PFSK-1 (cell line): ENCODE measurements around the gene GPSM1.

ENCODE experiments used
- FOXP2 ChIP-seq: optimal IDR thresholded peaks from 2 replicates; pipeline ENCODE3; 2011; ENCODE audit warnings: borderline replicate concordance, control low read depth, inconsistent platforms; ENCODE audit not compliant: insufficient read depth; ENCODE audit errors: extremely low read length, extremely low read depth
- POLR2AphosphoS5 ChIP-seq: IDR thresholded peaks from 2 replicates; pipeline ENCODE4 v1.6.1; 2012; ENCODE audit warnings: low read depth, mild to moderate bottlenecking, control low read depth, low read length, moderate library complexity
- SIN3A ChIP-seq: IDR thresholded peaks from 2 replicates; pipeline ENCODE4 v1.6.1; 2012; ENCODE audit warnings: mild to moderate bottlenecking, low read length, moderate library complexity, borderline replicate concordance; ENCODE audit not compliant: insufficient read depth
- TAF1 ChIP-seq: IDR thresholded peaks from 2 replicates; pipeline ENCODE4 v1.6.1; 2012; ENCODE audit warnings: low read length, control low read depth, borderline replicate concordance; ENCODE audit not compliant: insufficient read depth
- TF ChIP-seq, protein P1 (sequence below), 2 experiments: IDR thresholded peaks; 2 replicates each; pipeline versions ENCODE4 v1.6.1 to v1.8.0; 2011 to 2012; ENCODE audit warnings: low read depth in 2 of 2, low read length in 2 of 2, control low read depth in 1 of 2, inconsistent platforms in 1 of 2, mild to moderate bottlenecking in 1 of 2, moderate library complexity in 1 of 2; ENCODE audit not compliant: insufficient read depth in 1 of 2

GPSM1 gene

DNA sequence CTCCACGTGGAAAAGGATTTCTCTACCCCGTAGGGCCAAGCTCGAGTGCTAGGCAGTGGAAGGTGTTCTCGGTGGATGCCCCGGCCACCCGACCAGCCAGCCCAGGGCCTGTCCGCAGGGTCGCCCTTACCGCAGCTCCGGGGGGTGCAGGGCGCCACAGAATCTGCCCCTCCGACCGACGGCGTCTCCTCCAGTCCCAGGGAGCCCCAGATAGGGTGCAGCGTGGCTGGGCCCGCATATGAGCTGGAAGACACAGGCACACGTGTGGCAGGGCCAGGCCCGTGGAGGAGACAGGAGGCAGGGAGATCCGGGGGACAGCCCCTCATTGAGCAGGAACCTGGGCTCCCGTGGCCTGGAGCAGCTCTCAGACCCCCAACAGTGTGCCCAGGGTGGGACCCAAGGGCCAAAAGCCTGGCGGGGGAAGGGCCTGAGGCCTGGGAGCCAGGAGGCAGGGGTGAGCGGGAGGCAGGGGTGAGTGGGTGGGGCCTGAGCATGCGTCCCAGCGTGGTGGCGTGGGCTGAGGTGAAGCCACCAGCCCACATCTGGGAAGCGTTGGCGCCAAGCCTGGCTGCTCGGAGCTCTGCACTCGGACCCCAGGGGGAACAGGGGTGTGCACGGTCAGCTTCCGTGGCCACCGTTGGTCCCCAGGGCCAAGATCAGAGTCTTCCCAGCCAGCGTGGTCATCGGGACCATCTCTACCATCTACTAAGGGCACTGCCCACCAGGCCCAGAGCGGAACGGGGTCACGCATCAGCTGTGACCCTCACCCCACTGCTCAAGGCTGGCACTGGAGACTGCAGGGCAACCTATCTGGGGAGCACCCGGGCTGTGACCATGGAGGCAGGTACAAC, 45.7 kb upstream of the GPSM1 start:
- no peak for TF ChIP-seq TAF1
- no peak for TF ChIP-seq SIN3A
- no peak for TF ChIP-seq POLR2AphosphoS5
- TF ChIP-seq, protein P1, sequence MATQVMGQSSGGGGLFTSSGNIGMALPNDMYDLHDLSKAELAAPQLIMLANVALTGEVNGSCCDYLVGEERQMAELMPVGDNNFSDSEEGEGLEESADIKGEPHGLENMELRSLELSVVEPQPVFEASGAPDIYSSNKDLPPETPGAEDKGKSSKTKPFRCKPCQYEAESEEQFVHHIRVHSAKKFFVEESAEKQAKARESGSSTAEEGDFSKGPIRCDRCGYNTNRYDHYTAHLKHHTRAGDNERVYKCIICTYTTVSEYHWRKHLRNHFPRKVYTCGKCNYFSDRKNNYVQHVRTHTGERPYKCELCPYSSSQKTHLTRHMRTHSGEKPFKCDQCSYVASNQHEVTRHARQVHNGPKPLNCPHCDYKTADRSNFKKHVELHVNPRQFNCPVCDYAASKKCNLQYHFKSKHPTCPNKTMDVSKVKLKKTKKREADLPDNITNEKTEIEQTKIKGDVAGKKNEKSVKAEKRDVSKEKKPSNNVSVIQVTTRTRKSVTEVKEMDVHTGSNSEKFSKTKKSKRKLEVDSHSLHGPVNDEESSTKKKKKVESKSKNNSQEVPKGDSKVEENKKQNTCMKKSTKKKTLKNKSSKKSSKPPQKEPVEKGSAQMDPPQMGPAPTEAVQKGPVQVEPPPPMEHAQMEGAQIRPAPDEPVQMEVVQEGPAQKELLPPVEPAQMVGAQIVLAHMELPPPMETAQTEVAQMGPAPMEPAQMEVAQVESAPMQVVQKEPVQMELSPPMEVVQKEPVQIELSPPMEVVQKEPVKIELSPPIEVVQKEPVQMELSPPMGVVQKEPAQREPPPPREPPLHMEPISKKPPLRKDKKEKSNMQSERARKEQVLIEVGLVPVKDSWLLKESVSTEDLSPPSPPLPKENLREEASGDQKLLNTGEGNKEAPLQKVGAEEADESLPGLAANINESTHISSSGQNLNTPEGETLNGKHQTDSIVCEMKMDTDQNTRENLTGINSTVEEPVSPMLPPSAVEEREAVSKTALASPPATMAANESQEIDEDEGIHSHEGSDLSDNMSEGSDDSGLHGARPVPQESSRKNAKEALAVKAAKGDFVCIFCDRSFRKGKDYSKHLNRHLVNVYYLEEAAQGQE (IDR thresholded peaks at IDR 0.05; ENCODE audit: insufficient read depth in 1 of 2, low read depth in 2 of 2, low read length in 2 of 2), result no peak
- no peak for TF ChIP-seq FOXP2

DNA sequence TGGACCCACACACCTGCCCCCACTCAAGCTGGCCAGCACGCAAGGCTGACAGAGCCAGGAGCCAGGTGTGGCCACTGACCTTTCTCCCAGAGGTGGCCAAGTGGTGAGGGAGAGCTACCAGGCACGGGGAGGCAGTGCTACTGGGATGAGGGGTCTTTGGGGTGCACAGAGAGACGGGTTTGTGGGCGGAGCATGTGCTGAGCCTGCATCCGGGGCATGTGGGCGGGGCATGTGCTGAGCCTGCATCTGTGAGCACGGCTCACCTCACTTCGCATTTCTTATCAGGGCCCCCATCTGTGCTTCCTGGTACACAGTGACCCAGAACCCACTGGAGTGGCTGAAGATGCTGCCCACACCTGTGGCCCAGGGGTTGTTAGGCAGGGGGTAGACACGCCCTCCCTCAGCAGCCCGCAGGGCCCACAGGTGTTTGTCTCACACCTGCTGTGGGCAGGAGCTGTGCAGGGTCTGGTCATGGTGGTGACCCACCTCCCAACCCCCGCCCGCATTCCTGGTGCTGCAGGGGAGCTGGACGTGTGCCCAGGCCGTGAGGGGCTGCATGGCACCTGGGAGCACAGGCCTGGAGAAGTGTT, 45.0 kb upstream of the GPSM1 start:
- no peak for TF ChIP-seq TAF1
- TF ChIP-seq SIN3A, result no peak
- TF ChIP-seq, protein P1 (IDR thresholded peaks at IDR 0.05; ENCODE audit: insufficient read depth in 1 of 2, low read depth in 2 of 2, low read length in 2 of 2), result no peak
- TF ChIP-seq FOXP2, result no peak
- no peak for TF ChIP-seq POLR2AphosphoS5

DNA sequence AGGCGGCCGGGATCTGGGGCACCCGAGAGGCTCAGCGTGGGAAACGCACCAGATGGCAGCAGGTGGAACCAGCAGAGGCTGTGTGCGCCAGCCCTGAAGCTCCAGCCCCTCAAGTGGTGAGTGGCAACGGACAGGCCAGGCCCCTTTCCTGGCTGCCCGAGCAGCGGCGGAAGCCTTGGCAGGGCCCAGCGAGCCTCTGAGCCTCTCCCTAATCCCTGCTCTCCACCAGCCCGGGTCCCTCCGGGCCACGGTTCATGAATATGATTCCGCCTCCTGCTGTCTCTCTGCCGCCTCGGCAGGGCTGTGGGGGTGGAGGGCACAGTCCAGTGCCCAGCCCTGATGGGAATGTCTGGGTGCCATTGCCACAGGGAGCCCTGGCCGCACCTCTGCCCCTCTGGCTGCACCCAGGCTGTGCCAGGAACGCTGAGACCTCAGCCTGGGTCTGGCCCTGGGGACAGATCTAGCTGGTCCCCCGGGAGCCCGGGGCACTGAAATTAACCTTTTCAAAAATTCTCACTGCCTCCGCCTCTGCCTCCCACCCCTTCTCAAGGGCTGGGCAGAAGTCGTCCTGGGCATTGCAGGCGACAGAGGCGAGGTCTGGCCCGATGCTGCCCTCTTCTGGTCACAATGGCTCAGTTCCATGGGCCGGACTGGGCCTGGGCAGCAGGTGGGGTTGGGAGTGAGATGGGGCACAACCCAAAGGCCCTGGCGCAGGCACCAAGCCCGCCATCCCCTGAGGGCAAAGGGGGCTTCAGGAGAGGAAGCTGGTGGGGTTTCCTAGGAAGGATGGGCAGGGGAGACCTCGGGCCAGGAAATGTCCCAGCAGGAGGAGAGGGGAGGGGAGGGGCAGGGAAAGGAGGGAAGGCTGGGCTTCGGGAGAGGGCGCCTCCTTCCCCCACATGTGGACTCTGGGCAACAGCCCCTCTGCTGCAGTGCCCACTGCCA, 43.8 kb upstream of the GPSM1 start:
- TF ChIP-seq POLR2AphosphoS5, result no peak
- TF ChIP-seq FOXP2, result no peak
- TF ChIP-seq SIN3A, result no peak
- TF ChIP-seq, protein P1 (IDR thresholded peaks at IDR 0.05; ENCODE audit: insufficient read depth in 1 of 2, low read depth in 2 of 2, low read length in 2 of 2), result no peak
- TF ChIP-seq TAF1, result no peak

DNA sequence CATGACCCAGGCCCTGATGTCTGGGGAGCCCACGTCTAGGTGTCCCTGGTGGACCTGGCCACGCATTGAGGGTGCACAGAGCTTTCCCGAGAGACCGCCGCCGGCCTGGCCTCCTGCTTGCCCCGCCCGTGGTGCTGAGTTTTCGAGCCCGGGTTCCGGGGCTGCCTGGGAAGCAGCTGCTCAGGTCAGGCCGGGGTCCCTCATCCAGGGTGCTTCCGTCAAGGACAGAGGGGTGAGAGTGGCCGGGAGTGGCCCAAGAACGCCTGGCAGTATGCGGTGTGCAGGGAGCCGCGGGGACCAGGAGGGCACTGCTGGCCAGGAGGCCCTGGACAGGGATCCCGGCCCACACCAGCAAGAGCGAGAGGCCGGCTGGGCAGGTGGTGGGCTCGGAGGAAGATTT, 43.0 kb upstream of the GPSM1 start:
- TF ChIP-seq SIN3A (no peak), TAF1 (no peak), POLR2AphosphoS5 (no peak), FOXP2 (no peak)
- TF ChIP-seq, protein P1 (IDR thresholded peaks at IDR 0.05; ENCODE audit: insufficient read depth in 1 of 2, low read depth in 2 of 2, low read length in 2 of 2), result no peak
